ENCODE results near the gene TRNP1.

GRCh38 chr1:26946270-26946669 lies 47.2 kb upstream of the TRNP1 start:
- TF ChIP-seq CTCF (optimal IDR thresholded peaks at IDR 0.05 in 1 of 3, IDR thresholded peaks at IDR 0.05 in 1 of 3, conservative IDR thresholded peaks at IDR 0.05 in 1 of 3; ENCODE audit: extremely low read depth in 1 of 3, insufficient read depth in 2 of 3, low read length in 3 of 3): no peak
- no peak for TF ChIP-seq EZH2 (IDR thresholded peaks at IDR 0.05; ENCODE audit: low read length)

Data from keratinocyte (primary cell).